Measurements from ENCODE around the gene VPS11.

DNA sequence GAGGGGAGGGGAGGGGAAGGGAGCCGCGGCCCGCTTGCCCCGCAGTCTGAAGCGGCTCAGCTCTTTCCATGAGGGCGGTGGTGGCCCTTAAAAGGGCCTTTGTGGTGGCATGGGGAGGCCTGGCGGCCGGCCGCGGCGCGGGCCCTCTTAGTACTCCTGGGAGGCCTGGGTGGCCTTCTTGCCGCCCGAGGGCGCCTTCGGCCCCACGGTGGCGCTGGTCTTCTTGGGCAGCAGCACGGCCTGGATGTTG, 27.1 kb downstream of the VPS11 start:
- TF ChIP-seq, protein P1, sequence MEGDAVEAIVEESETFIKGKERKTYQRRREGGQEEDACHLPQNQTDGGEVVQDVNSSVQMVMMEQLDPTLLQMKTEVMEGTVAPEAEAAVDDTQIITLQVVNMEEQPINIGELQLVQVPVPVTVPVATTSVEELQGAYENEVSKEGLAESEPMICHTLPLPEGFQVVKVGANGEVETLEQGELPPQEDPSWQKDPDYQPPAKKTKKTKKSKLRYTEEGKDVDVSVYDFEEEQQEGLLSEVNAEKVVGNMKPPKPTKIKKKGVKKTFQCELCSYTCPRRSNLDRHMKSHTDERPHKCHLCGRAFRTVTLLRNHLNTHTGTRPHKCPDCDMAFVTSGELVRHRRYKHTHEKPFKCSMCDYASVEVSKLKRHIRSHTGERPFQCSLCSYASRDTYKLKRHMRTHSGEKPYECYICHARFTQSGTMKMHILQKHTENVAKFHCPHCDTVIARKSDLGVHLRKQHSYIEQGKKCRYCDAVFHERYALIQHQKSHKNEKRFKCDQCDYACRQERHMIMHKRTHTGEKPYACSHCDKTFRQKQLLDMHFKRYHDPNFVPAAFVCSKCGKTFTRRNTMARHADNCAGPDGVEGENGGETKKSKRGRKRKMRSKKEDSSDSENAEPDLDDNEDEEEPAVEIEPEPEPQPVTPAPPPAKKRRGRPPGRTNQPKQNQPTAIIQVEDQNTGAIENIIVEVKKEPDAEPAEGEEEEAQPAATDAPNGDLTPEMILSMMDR (conservative IDR thresholded peaks at IDR 0.05; ENCODE audit: low read length), result peak; percentile 68
- no peak for TF ChIP-seq EZH2phosphoT487 (IDR thresholded peaks at IDR 0.05; ENCODE audit: borderline replicate concordance, low read depth, low read length)

Data from OCI-LY7 (cell line).